ENCODE results near the gene PGLYRP1. TPM values are rescaled to one million over a fixed set of nuclear protein-coding genes. Genes with fewer than 3 reads are reported as not detected.

PGLYRP1 gene
- total RNA-seq = not detected in 2 replicates

DNA sequence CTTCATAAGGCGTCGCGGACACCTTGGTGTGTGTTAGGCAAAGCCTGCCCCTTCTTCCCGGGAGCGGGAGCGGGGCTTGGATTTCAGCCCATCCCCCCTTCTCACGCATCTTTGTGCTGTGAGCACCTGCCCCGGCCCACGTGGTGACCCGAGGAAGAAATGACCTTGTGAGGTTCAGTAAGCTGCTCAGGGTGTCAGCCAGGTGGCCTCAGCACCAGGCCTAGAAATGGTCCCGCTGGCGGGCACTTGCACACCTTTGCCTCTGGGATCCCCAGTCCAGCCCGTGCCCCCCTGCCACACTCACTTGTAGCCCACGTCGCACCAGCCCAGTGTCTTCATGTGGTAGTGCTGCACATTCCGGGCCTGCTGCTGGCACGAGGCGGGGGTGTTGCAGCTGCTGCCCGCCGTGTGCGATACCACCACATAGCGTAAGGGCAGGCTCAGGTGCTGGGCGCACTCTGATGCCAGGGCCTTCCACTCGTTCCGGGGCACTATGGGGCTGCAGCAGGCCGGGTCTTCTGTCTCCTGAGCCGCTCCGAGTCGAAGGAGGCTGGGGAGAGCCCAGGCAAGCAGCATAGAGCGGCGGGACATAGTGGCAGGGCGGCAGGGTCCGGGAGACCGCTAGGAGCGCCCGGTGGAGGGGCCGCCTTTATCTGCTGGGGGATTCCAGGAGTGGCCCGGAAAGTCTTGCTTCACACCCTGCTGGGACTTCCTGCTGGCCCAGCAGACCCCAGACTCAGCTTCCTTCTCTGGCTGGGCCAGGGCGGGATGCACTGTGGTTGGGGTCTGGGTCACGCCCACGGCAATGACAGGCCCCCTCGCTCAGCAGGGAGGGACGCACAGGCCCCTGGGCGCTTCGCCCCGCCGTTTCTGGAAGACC lies at the start of gene PGLYRP1:
TSS of gene PGLYRP1 (minus strand) at position 623 of the 880 bp plus-strand sequence. CDS start at position 591, 32 bp downstream.

DNA sequence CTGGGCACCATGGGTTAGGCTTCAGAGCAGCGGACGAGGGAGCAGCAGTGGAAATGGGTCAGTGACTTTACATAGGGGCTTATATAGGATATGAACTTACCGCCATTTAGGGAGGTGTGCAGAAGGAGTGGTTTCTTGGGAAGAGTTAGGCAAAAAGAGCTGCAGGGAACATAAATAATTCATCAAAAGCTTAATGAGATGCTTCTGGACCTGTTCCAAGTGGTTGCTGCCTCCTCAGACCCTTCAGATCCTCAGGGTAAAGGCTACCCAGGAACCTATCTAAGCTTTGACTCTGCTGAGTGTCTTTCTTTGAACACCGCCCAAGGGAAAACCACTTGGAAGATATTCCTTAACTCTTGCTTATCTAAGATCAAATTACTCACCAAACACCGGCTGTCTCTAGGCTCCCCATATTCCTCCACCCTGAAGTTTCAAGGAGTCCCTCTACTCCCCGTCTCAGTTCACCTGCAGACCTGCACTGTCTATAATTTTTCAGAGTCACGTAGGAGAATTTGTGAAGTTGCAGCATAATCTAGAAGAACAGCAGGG lies 18.2 kb upstream of the PGLYRP1 start, which contains the start of gene IGFL4:
TSS of gene IGFL4 (minus strand) at position 51 of the 549 bp plus-strand sequence. CDS start at position 11, 40 bp downstream.

GRCh38 chr19:45994998-45995714 lies 27.7 kb downstream of the PGLYRP1 start, which contains the start of gene CCDC61:
Gene CCDC61 (plus strand): TSS chr19:45995467. CDS start chr19:46003019, 7,552 bp downstream.

DNA sequence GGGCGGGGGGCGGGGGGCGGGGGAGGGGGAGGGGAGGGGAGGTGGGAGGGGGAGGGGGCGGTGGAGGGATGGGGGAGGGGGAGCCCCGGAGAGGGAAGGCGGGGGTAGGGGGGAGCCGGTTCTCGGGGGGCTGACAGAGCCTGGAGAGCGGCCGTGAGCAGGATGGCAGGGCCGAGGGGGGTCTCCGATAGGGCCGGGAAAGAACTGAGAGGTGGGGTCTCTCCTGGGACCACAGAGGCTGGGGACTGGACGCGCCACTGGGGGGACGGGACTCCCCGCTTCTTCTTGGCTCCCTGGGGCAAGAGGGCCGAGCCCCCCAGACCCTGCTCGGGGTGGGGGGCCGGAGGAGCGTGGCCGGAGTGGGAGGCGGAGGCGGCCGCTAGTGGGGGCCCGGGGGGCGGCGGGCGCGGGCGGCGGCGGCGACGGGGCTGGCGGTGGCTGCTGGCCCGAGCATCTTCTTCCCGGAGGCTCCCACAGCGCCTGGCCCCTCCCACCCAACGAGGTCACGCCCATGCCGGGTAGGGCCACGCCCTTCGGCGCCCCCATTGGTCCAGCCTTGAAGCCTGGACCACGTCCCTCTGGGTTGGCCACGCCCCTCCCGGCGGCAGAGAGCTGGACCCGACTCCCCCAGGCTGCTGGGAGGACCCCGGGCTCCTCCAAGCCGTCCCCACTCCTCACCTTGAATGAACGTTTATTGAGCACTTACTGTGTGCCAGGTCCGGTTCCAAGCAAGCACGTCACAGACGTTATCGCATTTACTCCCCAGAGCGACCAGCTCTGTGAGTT lies 49.1 kb downstream of the PGLYRP1 start, which contains the start of gene NOVA2:
TSS of gene NOVA2 (minus strand) at position 313 of the 786 bp plus-strand sequence. CDS start 514 bp downstream, outside the sequence.

Other genes starting within 250 kb of the PGLYRP1 start
- 7.9 and 25.9 TPM in 2 replicates for gene DMPK, start 240.6 kb downstream of the PGLYRP1 start, total RNA-seq
- 16.4 and 40.8 TPM in 2 replicates for gene DMWD, start 230.2 kb downstream of the PGLYRP1 start, total RNA-seq
- gene RSPH6A, start 207.7 kb downstream of the PGLYRP1 start, total RNA-seq = 0.13 and 0.16 TPM in 2 replicates
- gene SYMPK, start 159.9 kb downstream of the PGLYRP1 start, total RNA-seq = 27.4 and 63.5 TPM in 2 replicates
- 0.13 TPM in 1 of 2 replicates, not detected in the other for gene FOXA3, start 158.7 kb downstream of the PGLYRP1 start, total RNA-seq
- 14.1 and 20.5 TPM in 2 replicates for gene IRF2BP1, start 136.9 kb downstream of the PGLYRP1 start, total RNA-seq
- gene MYPOP, start 120.4 kb downstream of the PGLYRP1 start, total RNA-seq = 0.49 and 1.1 TPM in 2 replicates
- gene NANOS2, start 108.3 kb downstream of the PGLYRP1 start, total RNA-seq = not detected in 2 replicates
- gene NOVA2, start 49.2 kb downstream of the PGLYRP1 start, total RNA-seq = 4.7 and 12.7 TPM in 2 replicates
- gene CCDC61, start 27.6 kb downstream of the PGLYRP1 start, total RNA-seq = 7.1 and 8.2 TPM in 2 replicates
- gene IGFL4, start 17.9 kb upstream of the PGLYRP1 start, total RNA-seq = not detected in 2 replicates
- gene IGFL3, start 101.6 kb upstream of the PGLYRP1 start, total RNA-seq = 0.19 TPM in 1 of 2 replicates, not detected in the other
- not detected in 2 replicates for gene IGFL2, start 125.2 kb upstream of the PGLYRP1 start, total RNA-seq
- gene IGFL1, start 206.7 kb upstream of the PGLYRP1 start, total RNA-seq = not detected in 2 replicates